ENCODE results near the gene INTS1.

DNA sequence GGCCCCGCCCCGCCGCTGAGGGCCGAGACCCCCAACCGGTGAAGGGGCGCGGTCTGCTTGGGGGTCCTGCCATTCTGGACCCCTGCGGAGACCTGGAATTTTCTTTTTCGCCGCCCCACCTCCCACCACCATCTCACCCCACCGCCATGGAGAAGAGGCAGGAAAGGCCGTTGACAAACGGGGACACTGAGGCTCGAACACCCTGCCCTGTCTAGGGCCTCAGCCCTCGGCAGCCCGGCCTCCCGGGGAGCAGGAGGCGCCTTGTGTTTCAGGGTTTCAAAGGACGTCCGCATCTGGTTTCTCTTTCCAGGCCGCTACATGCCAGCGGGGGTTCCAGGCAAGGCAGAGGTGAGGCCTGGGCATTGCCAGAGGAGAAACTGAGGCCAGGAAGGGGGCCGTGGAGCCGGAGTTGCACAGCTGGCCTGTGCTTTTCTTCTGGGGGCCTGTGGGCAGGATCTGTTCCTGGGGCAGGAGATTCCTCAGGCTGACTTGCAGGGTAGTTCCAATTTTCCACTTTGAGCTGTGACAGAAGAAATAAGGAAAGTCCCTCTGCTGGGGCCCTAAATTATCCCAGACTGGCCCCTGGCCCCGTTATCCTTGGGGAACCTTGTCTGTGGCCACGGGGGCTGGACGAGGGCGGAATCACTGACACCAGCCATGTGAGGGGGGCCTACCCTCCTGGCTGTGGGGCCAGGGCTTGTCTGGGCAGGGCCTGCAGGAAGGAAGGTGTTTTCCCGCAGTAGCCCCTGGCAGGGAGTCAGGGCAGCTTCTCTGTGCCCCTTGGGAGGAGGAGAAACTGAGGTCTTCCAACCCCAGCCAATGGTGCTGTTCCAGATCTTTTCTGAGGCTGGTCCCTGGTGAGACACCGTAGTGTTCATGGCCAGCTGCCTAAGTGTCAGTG lies 44.0 kb downstream of the INTS1 start:
- TF ChIP-seq TAF1 (IDR thresholded peaks at IDR 0.05; ENCODE audit: borderline replicate concordance, low read depth, low read length) (no peak), POLR2A (IDR thresholded peaks at IDR 0.05; ENCODE audit: low read depth, low read length) (no peak)

All from GM12892 (cell line).